MG63 (cell line): Measurements from ENCODE around the gene DENND4A. TPM values are rescaled to one million over a fixed set of nuclear protein-coding genes. Genes with fewer than 3 reads are reported as not detected.

Experiments used
- DNase-seq: peaks from one replicate; pipeline ENCODE4 v3.0.0-alpha.2; 2020
- H3K27me3 ChIP-seq: fragments of 250-450 bp; sonication (Bioruptor Pico); 2 replicates; pipeline ENCODE4 v1.5.1; 2020; ENCODE audit warnings: mild to moderate bottlenecking, moderate library complexity
- H3K36me3 ChIP-seq: fragments of 250-450 bp; sonication (Bioruptor Pico); 2 replicates; pipeline ENCODE4 v1.5.1; 2020; ENCODE audit warnings: mild to moderate bottlenecking, moderate library complexity
- H3K4me3 ChIP-seq: fragments of 250-450 bp; sonication (Bioruptor Pico); 2 replicates; pipeline ENCODE4 v1.5.1; 2020; ENCODE audit warnings: mild to moderate bottlenecking, moderate library complexity
- H3K9me3 ChIP-seq: fragments of 250-450 bp; sonication (Bioruptor Pico); 2 replicates; pipeline ENCODE4 v1.5.1; 2020; ENCODE audit warnings: mild to moderate bottlenecking, moderate library complexity
- total RNA-seq: library from RNA; depleted of rRNA; stranded (reverse); fragments of >200 nt; shearing (Covaris generic); gene quantifications from 2 replicates; pipeline ENCODE4 v1.2.3, GENCODE V29; 2014; ENCODE audit warnings: low replicate concordance

DENND4A gene
- total RNA-seq, 1 experiment from 2014 or later: 10.8 TPM

GRCh38 chr15:65777053-65777452 lies 15.0 kb downstream of the DENND4A start:
- Histone ChIP-seq H3K27me3 (no peaks in the 10 kb centered on the region), H3K36me3 (no peaks in the 10 kb centered on the region; the same call in 1 of the 2 replicates), H3K4me3 (no peak overlapping the region), H3K9me3 (no peaks in the 10 kb centered on the region)
- no peak for DNase-seq

GRCh38 chr15:65773386-65774111 lies 18.5 kb downstream of the DENND4A start:
- H3K9me3 ChIP-seq: no peaks in the 10 kb centered on the region
- H3K36me3 ChIP-seq: no peaks in the 10 kb centered on the region; the same call in 1 of the 2 replicates
- no peak for DNase-seq
- no peaks in the 10 kb centered on the region for H3K27me3 ChIP-seq
- no peak overlapping the region for H3K4me3 ChIP-seq

- Histone ChIP-seq H3K36me3 (no peaks in the 10 kb centered on the region; the same call in 1 of the 2 replicates), H3K27me3 (no peaks in the 10 kb centered on the region), H3K4me3 (no peak overlapping the region), H3K9me3 (no peaks in the 10 kb centered on the region)
- peak; percentile 26 for DNase-seq
Observed at GRCh38 chr15:65772930-65773329, 19.2 kb downstream of the DENND4A start.

- Histone ChIP-seq H3K9me3 (no peaks in the 10 kb centered on the region), H3K4me3 (no peak overlapping the region)
Observed at GRCh38 chr15:65771870-65772269, 20.2 kb downstream of the DENND4A start.

GRCh38 chr15:65769482-65769881 lies 22.6 kb downstream of the DENND4A start:
- H3K4me3 ChIP-seq: no peak overlapping the region
- no peak for DNase-seq
- no peaks in the 10 kb centered on the region for H3K9me3 ChIP-seq
- H3K36me3 ChIP-seq: no peaks in the 10 kb centered on the region; the same call in 1 of the 2 replicates
- no peaks in the 10 kb centered on the region for H3K27me3 ChIP-seq

More at GRCh38 chr15:65771870-65772269, 20.2 kb downstream of the DENND4A start:
- H3K36me3 ChIP-seq: no peaks in the 10 kb centered on the region; the same call in 1 of the 2 replicates
- DNase-seq: no peak
- no peaks in the 10 kb centered on the region for H3K27me3 ChIP-seq

GRCh38 chr15:65767895-65768294 lies 24.2 kb downstream of the DENND4A start:
- H3K36me3 ChIP-seq: no peaks in the 10 kb centered on the region
- no peak for DNase-seq
- no peak overlapping the region for H3K4me3 ChIP-seq
- H3K9me3 ChIP-seq: no peaks in the 10 kb centered on the region
- H3K27me3 ChIP-seq: no peaks in the 10 kb centered on the region

GRCh38 chr15:65767264-65767595 lies 24.9 kb downstream of the DENND4A start:
- Histone ChIP-seq H3K9me3 (no peaks in the 10 kb centered on the region), H3K4me3 (no peak overlapping the region), H3K27me3 (no peaks in the 10 kb centered on the region), H3K36me3 (no peaks in the 10 kb centered on the region)
- DNase-seq: no peak

- DNase-seq: no peak
- Histone ChIP-seq H3K9me3 (no peaks in the 10 kb centered on the region), H3K36me3 (no peaks in the 10 kb centered on the region), H3K27me3 (no peaks in the 10 kb centered on the region), H3K4me3 (no peak overlapping the region)
Observed at GRCh38 chr15:65766422-65767263, 25.4 kb downstream of the DENND4A start.

- DNase-seq: no peak
Observed at GRCh38 chr15:65765106-65765505, 27.0 kb downstream of the DENND4A start.

GRCh38 chr15:65762914-65763787 lies 28.9 kb downstream of the DENND4A start:
- no peaks in the 10 kb centered on the region for H3K27me3 ChIP-seq
- no peak for DNase-seq
- H3K9me3 ChIP-seq: no peaks in the 10 kb centered on the region
- H3K36me3 ChIP-seq: no peaks in the 10 kb centered on the region
- H3K4me3 ChIP-seq: no peak overlapping the region

More at GRCh38 chr15:65765106-65765505, 27.0 kb downstream of the DENND4A start:
- H3K27me3 ChIP-seq: no peaks in the 10 kb centered on the region
- H3K36me3 ChIP-seq: no peaks in the 10 kb centered on the region
- H3K4me3 ChIP-seq: no peak overlapping the region
- no peaks in the 10 kb centered on the region for H3K9me3 ChIP-seq

GRCh38 chr15:65762399-65762798 lies 29.7 kb downstream of the DENND4A start:
- Histone ChIP-seq H3K27me3 (no peaks in the 10 kb centered on the region), H3K9me3 (no peaks in the 10 kb centered on the region), H3K36me3 (no peaks in the 10 kb centered on the region), H3K4me3 (no peak overlapping the region)
- no peak for DNase-seq

GRCh38 chr15:65761210-65761926 lies 30.7 kb downstream of the DENND4A start:
- Histone ChIP-seq H3K36me3 (no peaks in the 10 kb centered on the region), H3K27me3 (no peaks in the 10 kb centered on the region), H3K9me3 (no peaks in the 10 kb centered on the region), H3K4me3 (no peak overlapping the region)
- DNase-seq: no peak

- H3K4me3 ChIP-seq: no peak overlapping the region
- no peaks in the 10 kb centered on the region for H3K9me3 ChIP-seq
- H3K36me3 ChIP-seq: no peaks in the 10 kb centered on the region; the same call in 1 of the 2 replicates
- H3K27me3 ChIP-seq: no peaks in the 10 kb centered on the region
- DNase-seq: no peak
Observed at GRCh38 chr15:65759441-65759840, 32.7 kb downstream of the DENND4A start.

- Histone ChIP-seq H3K27me3 (no peaks in the 10 kb centered on the region), H3K4me3 (no peak overlapping the region), H3K9me3 (no peaks in the 10 kb centered on the region), H3K36me3 (no peaks in the 10 kb centered on the region; the same call in 1 of the 2 replicates)
- DNase-seq: no peak
Observed at GRCh38 chr15:65758242-65758641, 33.9 kb downstream of the DENND4A start.

- H3K36me3 ChIP-seq: no peaks in the 10 kb centered on the region; the same call in 1 of the 2 replicates
- no peaks in the 10 kb centered on the region for H3K9me3 ChIP-seq
- no peak for DNase-seq
- no peaks in the 10 kb centered on the region for H3K27me3 ChIP-seq
- no peak overlapping the region for H3K4me3 ChIP-seq
Observed at GRCh38 chr15:65757256-65757655, 34.8 kb downstream of the DENND4A start.

- DNase-seq: no peak
- H3K4me3 ChIP-seq: no peak overlapping the region
- no peaks in the 10 kb centered on the region; the same call in 1 of the 2 replicates for H3K36me3 ChIP-seq
- no peaks in the 10 kb centered on the region for H3K27me3 ChIP-seq
- no peaks in the 10 kb centered on the region for H3K9me3 ChIP-seq
Observed at GRCh38 chr15:65752151-65752700, 39.9 kb downstream of the DENND4A start.
